NCI-H2196 (cell line): ENCODE results near the gene MRPS34.
"Not testable (repeated sequence)": the region's sequence is repeated elsewhere in the genome, so short reads cannot be mapped to it uniquely, and the experiment has no call there.

Experiments used
- DNase-seq: peaks from one replicate; lab custom pipeline; 2025; ENCODE audit not compliant: unreplicated experiment; lab: John Stamatoyannopoulos, UW

MRPS34 gene

GRCh38 chr16:1757714-1758461 lies 15.0 kb downstream of the MRPS34 start:
- DNase-seq, result no peak

- DNase-seq, result no peak
Observed at GRCh38 chr16:1754204-1754603, 18.7 kb downstream of the MRPS34 start.

- DNase-seq, result no peak
Observed at GRCh38 chr16:1752853-1753252, 20.1 kb downstream of the MRPS34 start.

GRCh38 chr16:1751946-1752345 lies 21.0 kb downstream of the MRPS34 start:
- no peak for DNase-seq

GRCh38 chr16:1749152-1750117 lies 23.5 kb downstream of the MRPS34 start:
- no peak for DNase-seq

- DNase-seq, result no peak
Observed at GRCh38 chr16:1747934-1748333, 25.0 kb downstream of the MRPS34 start.

GRCh38 chr16:1746693-1747195 lies 26.2 kb downstream of the MRPS34 start:
- no peak for DNase-seq

GRCh38 chr16:1745900-1746692 lies 26.8 kb downstream of the MRPS34 start:
- DNase-seq, result no peak

GRCh38 chr16:1745181-1745899 lies 27.6 kb downstream of the MRPS34 start:
- no peak for DNase-seq

GRCh38 chr16:1744338-1744840 lies 28.5 kb downstream of the MRPS34 start:
- no peak for DNase-seq

- no peak for DNase-seq
Observed at GRCh38 chr16:1743376-1744337, 29.3 kb downstream of the MRPS34 start.

- DNase-seq, result no peak
Observed at GRCh38 chr16:1741553-1742165, 31.3 kb downstream of the MRPS34 start.

GRCh38 chr16:1740781-1741490 lies 32.0 kb downstream of the MRPS34 start:
- DNase-seq, result no peak

- no peak for DNase-seq
Observed at GRCh38 chr16:1740234-1740633, 32.7 kb downstream of the MRPS34 start.

- DNase-seq, result no peak
Observed at GRCh38 chr16:1734816-1735215, 38.1 kb downstream of the MRPS34 start.

- no peak for DNase-seq
Observed at GRCh38 chr16:1734123-1734522, 38.8 kb downstream of the MRPS34 start.

- DNase-seq, result not testable (repeated sequence)
Observed at GRCh38 chr16:1732551-1732987, 40.4 kb downstream of the MRPS34 start.

GRCh38 chr16:1732071-1732470 lies 40.9 kb downstream of the MRPS34 start:
- DNase-seq, result no peak
